Measurements from ENCODE around the gene AMN.

Gene AMN

GRCh38 chr14:102929241-102930137 lies 7.0 kb downstream of the AMN start:
- Histone ChIP-seq H3K4me1 (ENCODE audit: control insufficient read depth, insufficient read depth, low read length, poor library complexity, severe bottlenecking) (peaks cover 4% of the 10 kb centered on the region), H3K4me3 (ENCODE audit: extremely low read depth, insufficient read depth, low read length, poor library complexity, severe bottlenecking) (peak overlapping the region; percentile 47), H3K27ac (ENCODE audit: low read depth, low read length, severe bottlenecking) (no peak overlapping the region), H3K36me3 (ENCODE audit: control insufficient read depth, insufficient read depth, low read length) (peaks cover 19% of the 10 kb centered on the region), H3K9me3 (ENCODE audit: control insufficient read depth, low read length) (no peaks in the 10 kb centered on the region)
- 3 to 4% methylated on average over 69 to 74 of the region's 94 CpGs for WGBS, 2 experiments (ENCODE audit: insufficient coverage in 2 of 2)

- H3K36me3 ChIP-seq (ENCODE audit: control insufficient read depth, insufficient read depth, low read length) = peaks cover 23% of the 10 kb centered on the region
- 6 to 7% methylated on average over 45 to 54 of the region's 74 CpGs for WGBS, 2 experiments (ENCODE audit: insufficient coverage in 2 of 2)
- H3K4me3 ChIP-seq (ENCODE audit: extremely low read depth, insufficient read depth, low read length, poor library complexity, severe bottlenecking) = no peak overlapping the region
- H3K27ac ChIP-seq (ENCODE audit: low read depth, low read length, severe bottlenecking) = no peak overlapping the region
- peaks cover 4% of the 10 kb centered on the region for H3K4me1 ChIP-seq (ENCODE audit: control insufficient read depth, insufficient read depth, low read length, poor library complexity, severe bottlenecking)
- no peaks in the 10 kb centered on the region for H3K9me3 ChIP-seq (ENCODE audit: control insufficient read depth, low read length)
These were observed 7.8 kb downstream of the AMN start for GRCh38 chr14:102930138-102930752.

GRCh38 chr14:102930753-102931579 lies 8.5 kb downstream of the AMN start:
- Histone ChIP-seq H3K4me3 (ENCODE audit: extremely low read depth, insufficient read depth, low read length, poor library complexity, severe bottlenecking) (no peak overlapping the region), H3K36me3 (ENCODE audit: control insufficient read depth, insufficient read depth, low read length) (peaks cover 26% of the 10 kb centered on the region), H3K4me1 (ENCODE audit: control insufficient read depth, insufficient read depth, low read length, poor library complexity, severe bottlenecking) (peaks cover 4% of the 10 kb centered on the region), H3K27ac (ENCODE audit: low read depth, low read length, severe bottlenecking) (no peak overlapping the region), H3K9me3 (ENCODE audit: control insufficient read depth, low read length) (no peaks in the 10 kb centered on the region)
- 64 to 78% methylated on average over 28 to 31 of the region's 34 CpGs for WGBS, 2 experiments (ENCODE audit: insufficient coverage in 2 of 2)

- 93 to 96% methylated on average over 11 of the region's 12 CpGs for WGBS, 2 experiments (ENCODE audit: insufficient coverage in 2 of 2)
- peaks cover 4% of the 10 kb centered on the region for H3K4me1 ChIP-seq (ENCODE audit: control insufficient read depth, insufficient read depth, low read length, poor library complexity, severe bottlenecking)
- no peak overlapping the region for H3K27ac ChIP-seq (ENCODE audit: low read depth, low read length, severe bottlenecking)
- no peak overlapping the region for H3K4me3 ChIP-seq (ENCODE audit: extremely low read depth, insufficient read depth, low read length, poor library complexity, severe bottlenecking)
- peaks cover 34% of the 10 kb centered on the region for H3K36me3 ChIP-seq (ENCODE audit: control insufficient read depth, insufficient read depth, low read length)
- H3K9me3 ChIP-seq (ENCODE audit: control insufficient read depth, low read length) = no peaks in the 10 kb centered on the region
These were observed 9.3 kb downstream of the AMN start for GRCh38 chr14:102931580-102932285.

- WGBS, 2 experiments (ENCODE audit: insufficient coverage in 2 of 2) = 95 to 96% methylated on average over 17 to 19 of the region's 26 CpGs
- no peaks in the 10 kb centered on the region for H3K9me3 ChIP-seq (ENCODE audit: control insufficient read depth, low read length)
These were observed 10.2 kb downstream of the AMN start for GRCh38 chr14:102932484-102933248.

GRCh38 chr14:102933618-102934231 lies 11.3 kb downstream of the AMN start:
- Histone ChIP-seq H3K9me3 (ENCODE audit: control insufficient read depth, low read length) (no peaks in the 10 kb centered on the region), H3K4me1 (ENCODE audit: control insufficient read depth, insufficient read depth, low read length, poor library complexity, severe bottlenecking) (peaks cover 4% of the 10 kb centered on the region), H3K27ac (ENCODE audit: low read depth, low read length, severe bottlenecking) (no peak overlapping the region), H3K4me3 (ENCODE audit: extremely low read depth, insufficient read depth, low read length, poor library complexity, severe bottlenecking) (no peak overlapping the region), H3K36me3 (ENCODE audit: control insufficient read depth, insufficient read depth, low read length) (peaks cover 54% of the 10 kb centered on the region)
- WGBS, 2 experiments (ENCODE audit: insufficient coverage in 2 of 2) = 97 to 99% methylated on average over 14 to 15 of the region's 20 CpGs

More at GRCh38 chr14:102932484-102933248, 10.2 kb downstream of the AMN start:
- H3K36me3 ChIP-seq (ENCODE audit: control insufficient read depth, insufficient read depth, low read length) = peaks cover 43% of the 10 kb centered on the region
- no peak overlapping the region for H3K27ac ChIP-seq (ENCODE audit: low read depth, low read length, severe bottlenecking)
- no peak overlapping the region for H3K4me3 ChIP-seq (ENCODE audit: extremely low read depth, insufficient read depth, low read length, poor library complexity, severe bottlenecking)
- peaks cover 4% of the 10 kb centered on the region for H3K4me1 ChIP-seq (ENCODE audit: control insufficient read depth, insufficient read depth, low read length, poor library complexity, severe bottlenecking)

- no peaks in the 10 kb centered on the region for H3K9me3 ChIP-seq (ENCODE audit: control insufficient read depth, low read length)
- H3K4me3 ChIP-seq (ENCODE audit: extremely low read depth, insufficient read depth, low read length, poor library complexity, severe bottlenecking) = no peak overlapping the region
- no peak overlapping the region for H3K27ac ChIP-seq (ENCODE audit: low read depth, low read length, severe bottlenecking)
- H3K36me3 ChIP-seq (ENCODE audit: control insufficient read depth, insufficient read depth, low read length) = peaks cover 72% of the 10 kb centered on the region
- no CpG with 5 or more reads among the region's 4 CpGs for WGBS, 2 experiments (ENCODE audit: insufficient coverage in 2 of 2)
- no peaks in the 10 kb centered on the region for H3K4me1 ChIP-seq (ENCODE audit: control insufficient read depth, insufficient read depth, low read length, poor library complexity, severe bottlenecking)
These were observed 13.3 kb downstream of the AMN start for GRCh38 chr14:102935756-102936155.

- no peak overlapping the region for H3K27ac ChIP-seq (ENCODE audit: low read depth, low read length, severe bottlenecking)
- H3K9me3 ChIP-seq (ENCODE audit: control insufficient read depth, low read length) = no peaks in the 10 kb centered on the region
- 94 to 95% methylated on average over 15 to 18 of the region's 22 CpGs for WGBS, 2 experiments (ENCODE audit: insufficient coverage in 2 of 2)
- H3K4me3 ChIP-seq (ENCODE audit: extremely low read depth, insufficient read depth, low read length, poor library complexity, severe bottlenecking) = no peak overlapping the region
- H3K4me1 ChIP-seq (ENCODE audit: control insufficient read depth, insufficient read depth, low read length, poor library complexity, severe bottlenecking) = no peaks in the 10 kb centered on the region
- H3K36me3 ChIP-seq (ENCODE audit: control insufficient read depth, insufficient read depth, low read length) = peaks cover 85% of the 10 kb centered on the region
These were observed 15.1 kb downstream of the AMN start for GRCh38 chr14:102937331-102938175.

- 98 to 99% methylated on average over 10 to 11 of the region's 12 CpGs for WGBS, 2 experiments (ENCODE audit: insufficient coverage in 2 of 2)
- no peaks in the 10 kb centered on the region for H3K9me3 ChIP-seq (ENCODE audit: control insufficient read depth, low read length)
- H3K4me3 ChIP-seq (ENCODE audit: extremely low read depth, insufficient read depth, low read length, poor library complexity, severe bottlenecking) = no peak overlapping the region
- peaks cover 86% of the 10 kb centered on the region for H3K36me3 ChIP-seq (ENCODE audit: control insufficient read depth, insufficient read depth, low read length)
- no peaks in the 10 kb centered on the region for H3K4me1 ChIP-seq (ENCODE audit: control insufficient read depth, insufficient read depth, low read length, poor library complexity, severe bottlenecking)
- no peak overlapping the region for H3K27ac ChIP-seq (ENCODE audit: low read depth, low read length, severe bottlenecking)
These were observed 15.7 kb downstream of the AMN start for GRCh38 chr14:102938191-102938590.

Data from mesodermal cell (in vitro differentiated cells).